ENCODE measurements around the gene GPR4. TPM values are rescaled to one million over a fixed set of nuclear protein-coding genes. Genes with fewer than 3 reads are reported as not detected.

GPR4 gene
- polyA plus RNA-seq, 1 donor (not counting 4 experiments of a cell fraction or from before 2014, with no cell fraction given), result not detected

GRCh38 chr19:45645068-45645630 lies 43.1 kb upstream of the GPR4 start:
- Histone ChIP-seq H3K27ac (ENCODE audit: control insufficient read depth, insufficient read depth, low read length) (no peak overlapping the region), H3K4me2 (ENCODE audit: control insufficient read depth, extremely low read depth, insufficient read depth, low read depth, low read length) (peak overlapping the region; percentile 49), H3K79me2 (ENCODE audit: control insufficient read depth, insufficient read depth, low read length) (no peaks in the 10 kb centered on the region), H4K20me1 (ENCODE audit: control insufficient read depth, extremely low read depth, insufficient read depth, low read length) (no peaks in the 10 kb centered on the region), H3K36me3 (ENCODE audit: control insufficient read depth in 2 of 2, extremely low read depth in 1 of 2, insufficient read depth in 2 of 2, low read length in 2 of 2) (no peaks in the 10 kb centered on the region), H3K9ac (ENCODE audit: control insufficient read depth, extremely low read depth, insufficient read depth, low read length) (no peak overlapping the region), H3K4me3 (ENCODE audit: control insufficient read depth in 2 of 3, extremely low read depth in 1 of 3, insufficient read depth in 2 of 3, low read depth in 1 of 3, low read length in 3 of 3) (no peak overlapping the region), H3K27me3 (ENCODE audit: control insufficient read depth, extremely low read depth, insufficient read depth, low read length) (peaks cover 2% of the 10 kb centered on the region), H3K9me3 (ENCODE audit: control insufficient read depth, low read depth, low read length) (no peaks in the 10 kb centered on the region), H3K9me1 (ENCODE audit: control insufficient read depth, extremely low read depth, insufficient read depth, low read length) (no peaks in the 10 kb centered on the region), H3K4me1 (ENCODE audit: control insufficient read depth, extremely low read depth, insufficient read depth, low read length) (peaks cover 23% of the 10 kb centered on the region), H2AFZ (ENCODE audit: control insufficient read depth, low read length) (no peak overlapping the region)
- DNase-seq (ENCODE audit: low read depth, low spot score), result no peak
- FAIRE-seq, result no peak
- TF ChIP-seq EZH2 (IDR thresholded peaks at IDR 0.05; ENCODE audit: low read length) (no peak), CTCF (optimal IDR thresholded peaks at IDR 0.05 in 1 of 3, IDR thresholded peaks at IDR 0.05 in 1 of 3, conservative IDR thresholded peaks at IDR 0.05 in 1 of 3; ENCODE audit: extremely low read depth in 1 of 3, insufficient read depth in 2 of 3, low read length in 3 of 3) (no peak)
- dilution Hi-C loops (cut with MboI; ENCODE audit: extremely low pct_ligation_motif_present, low sequenced_read_pairs), result no loop called here

GRCh38 chr19:45643927-45644771 lies 42.1 kb upstream of the GPR4 start:
- Histone ChIP-seq H3K9me1 (ENCODE audit: control insufficient read depth, extremely low read depth, insufficient read depth, low read length) (no peaks in the 10 kb centered on the region), H3K4me2 (ENCODE audit: control insufficient read depth, extremely low read depth, insufficient read depth, low read depth, low read length) (no peak overlapping the region), H2AFZ (ENCODE audit: control insufficient read depth, low read length) (no peak overlapping the region)

More at GRCh38 chr19:45643927-45644771, 42.1 kb upstream of the GPR4 start:
- H4K20me1 ChIP-seq (ENCODE audit: control insufficient read depth, extremely low read depth, insufficient read depth, low read length), result no peaks in the 10 kb centered on the region
- dilution Hi-C loops (cut with MboI; ENCODE audit: extremely low pct_ligation_motif_present, low sequenced_read_pairs), result no loop called here
- no peak for DNase-seq (ENCODE audit: low read depth, low spot score)
- H3K4me3 ChIP-seq (ENCODE audit: control insufficient read depth in 2 of 3, extremely low read depth in 1 of 3, insufficient read depth in 2 of 3, low read depth in 1 of 3, low read length in 3 of 3), result no peak overlapping the region
- no peaks in the 10 kb centered on the region for H3K36me3 ChIP-seq (ENCODE audit: control insufficient read depth in 2 of 2, extremely low read depth in 1 of 2, insufficient read depth in 2 of 2, low read length in 2 of 2)
- H3K79me2 ChIP-seq (ENCODE audit: control insufficient read depth, insufficient read depth, low read length), result no peaks in the 10 kb centered on the region
- peaks cover 2% of the 10 kb centered on the region for H3K27me3 ChIP-seq (ENCODE audit: control insufficient read depth, extremely low read depth, insufficient read depth, low read length)
- no peaks in the 10 kb centered on the region for H3K9me3 ChIP-seq (ENCODE audit: control insufficient read depth, low read depth, low read length)
- no peak overlapping the region for H3K27ac ChIP-seq (ENCODE audit: control insufficient read depth, insufficient read depth, low read length)
- no peak for TF ChIP-seq EZH2 (IDR thresholded peaks at IDR 0.05; ENCODE audit: low read length)
- no peak for TF ChIP-seq CTCF (optimal IDR thresholded peaks at IDR 0.05 in 1 of 3, IDR thresholded peaks at IDR 0.05 in 1 of 3, conservative IDR thresholded peaks at IDR 0.05 in 1 of 3; ENCODE audit: extremely low read depth in 1 of 3, insufficient read depth in 2 of 3, low read length in 3 of 3)
- H3K9ac ChIP-seq (ENCODE audit: control insufficient read depth, extremely low read depth, insufficient read depth, low read length), result no peak overlapping the region
- H3K4me1 ChIP-seq (ENCODE audit: control insufficient read depth, extremely low read depth, insufficient read depth, low read length), result peaks cover 23% of the 10 kb centered on the region
- FAIRE-seq, result no peak
